ENCODE results near the gene OR56B1.

OR56B1 gene

GRCh38 chr11:5737670-5738392 lies 1.6 kb downstream of the OR56B1 start:
- DNase-seq, result no peak

DNA sequence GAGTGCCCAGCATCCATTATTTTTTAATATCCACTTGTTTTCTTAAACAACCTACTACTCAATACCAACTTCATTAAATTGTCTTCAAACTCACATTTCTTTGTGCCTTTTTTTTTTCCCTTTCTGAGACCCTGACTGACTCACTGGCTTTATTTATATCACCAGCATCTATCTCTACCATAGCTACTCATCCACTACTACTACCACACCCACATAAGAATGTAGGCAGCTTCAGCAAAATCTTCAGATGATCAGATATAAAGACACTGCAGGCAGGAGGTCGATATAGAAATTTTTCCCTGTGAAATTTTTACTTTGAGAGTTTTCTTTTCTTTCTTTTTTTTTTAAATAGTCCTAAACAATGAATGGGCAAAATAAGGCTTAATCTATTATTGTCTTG lies 2.2 kb downstream of the OR56B1 start:
- no peak for DNase-seq

DNA sequence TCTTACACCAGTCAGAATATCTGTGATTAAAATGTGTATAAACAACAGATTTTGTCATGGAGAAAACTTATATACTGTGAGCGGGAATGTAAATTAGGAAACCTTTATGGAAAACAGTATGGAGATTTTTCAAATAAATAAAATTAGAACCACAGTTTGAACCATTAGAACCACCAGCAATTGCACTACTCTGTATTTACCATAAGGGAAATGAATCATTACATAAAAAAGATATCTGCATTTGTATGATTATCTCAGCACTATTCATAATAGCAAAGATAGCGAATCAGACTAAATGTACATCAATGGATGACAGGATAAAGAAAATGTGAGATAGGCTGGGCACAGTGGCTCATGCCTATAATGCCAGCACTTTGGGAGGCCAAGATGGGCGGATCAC lies 10.4 kb downstream of the OR56B1 start:
- no peak for DNase-seq

- DNase-seq, result no peak
Measured at GRCh38 chr11:5749836-5750235, 13.6 kb downstream of the OR56B1 start.

DNA sequence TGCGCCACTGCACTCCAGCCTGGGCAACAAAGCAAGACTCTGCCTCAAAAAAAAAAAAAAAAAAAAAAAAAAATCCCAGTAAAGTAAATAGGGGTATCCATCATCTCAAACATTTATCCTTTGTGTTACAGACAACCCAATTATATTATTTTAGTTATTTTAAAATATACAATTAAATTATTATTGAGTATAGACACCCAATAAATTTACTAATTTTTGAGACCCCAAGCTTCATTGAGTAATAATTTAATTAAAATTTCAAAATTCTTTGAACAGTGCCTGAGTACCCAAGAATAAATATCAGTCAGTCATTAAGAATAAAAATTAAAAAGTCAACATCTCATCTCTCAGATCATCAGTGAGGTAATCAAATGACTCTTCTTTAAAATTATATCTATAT lies 17.7 kb downstream of the OR56B1 start, which contains the start of gene OR52N4:
TSS of gene OR52N4 (plus strand) at position 301 of the 400 bp plus-strand sequence. CDS start 498 bp downstream, outside the sequence.
- no peak for DNase-seq

GRCh38 chr11:5767056-5767455 lies 30.8 kb downstream of the OR56B1 start:
- DNase-seq, result no peak

GRCh38 chr11:5783255-5783654 lies 47.0 kb downstream of the OR56B1 start, which contains the start of gene OR52N5:
TSS of gene OR52N5 (minus strand) at chr11:5783355. CDS start at chr11:5778634, 4,721 bp downstream.
- no peak for DNase-seq

Data from NCI-H1417 (cell line).